GM19043 (cell line): ENCODE data around the gene BAIAP3.
"Not testable (repeated sequence)": the region's sequence is repeated elsewhere in the genome, so short reads cannot be mapped to it uniquely, and the experiment has no call there.

Source experiments
- ATAC-seq: cut with Tn5 transposase; IDR thresholded peaks from one replicate; pipeline ENCODE4 v1.9.1; 2021; ENCODE audit warnings: low read depth; ENCODE audit not compliant: unreplicated experiment

The BAIAP3 gene

GRCh38 chr16:1333149-1333812, at the start of gene BAIAP3:
TSS of gene BAIAP3 (plus strand) at chr16:1333645. CDS start at chr16:1338550, 4,905 bp downstream.
- ATAC-seq, result no peak

GRCh38 chr16:1283996-1284616, 49.3 kb upstream of the BAIAP3 start:
- no peak for ATAC-seq

- ATAC-seq, result no peak
Measured at GRCh38 chr16:1285669-1286512, 47.6 kb upstream of the BAIAP3 start.

- ATAC-seq, result no peak
Measured at GRCh38 chr16:1286513-1287094, 46.8 kb upstream of the BAIAP3 start.

GRCh38 chr16:1287982-1288670, 45.3 kb upstream of the BAIAP3 start:
- ATAC-seq, result no peak

GRCh38 chr16:1288813-1289476, 44.5 kb upstream of the BAIAP3 start:
- ATAC-seq, result no peak

GRCh38 chr16:1289477-1289866, 44.0 kb upstream of the BAIAP3 start:
- ATAC-seq, result no peak

GRCh38 chr16:1290063-1290501, 43.4 kb upstream of the BAIAP3 start:
- no peak for ATAC-seq

- ATAC-seq, result no peak
Measured at GRCh38 chr16:1290860-1291575, 42.4 kb upstream of the BAIAP3 start.

- ATAC-seq, result no peak
Measured at GRCh38 chr16:1291576-1291974, 41.9 kb upstream of the BAIAP3 start.

GRCh38 chr16:1292208-1292607, 41.2 kb upstream of the BAIAP3 start:
- not testable (repeated sequence) for ATAC-seq

- ATAC-seq, result not testable (repeated sequence)
Measured at GRCh38 chr16:1292808-1293207, 40.6 kb upstream of the BAIAP3 start.

GRCh38 chr16:1293921-1294656, 39.4 kb upstream of the BAIAP3 start:
- no peak for ATAC-seq

- ATAC-seq, result no peak
Measured at GRCh38 chr16:1295465-1295864, 38.0 kb upstream of the BAIAP3 start.

GRCh38 chr16:1296688-1297017, 36.8 kb upstream of the BAIAP3 start:
- not testable (repeated sequence) for ATAC-seq

GRCh38 chr16:1297018-1297696, 36.3 kb upstream of the BAIAP3 start:
- ATAC-seq, result no peak

- no peak for ATAC-seq
Measured at GRCh38 chr16:1298406-1298805, 35.0 kb upstream of the BAIAP3 start.
